HT-29 (cell line): ENCODE data around the gene ADAMTS4. TPM values are rescaled to one million over a fixed set of nuclear protein-coding genes. Genes with fewer than 3 reads are reported as not detected.

Experiments used
- DNase-seq: peaks from one replicate; pipeline ENCODE4 v3.0.0-alpha.2; 2015; ENCODE audit warnings: low spot score
- total RNA-seq: library from RNA; depleted of rRNA; stranded (reverse); fragments of >200 nt; shearing (Covaris generic); gene quantifications from 2 replicates; pipeline ENCODE4 v1.2.3, GENCODE V29; 2014

Gene ADAMTS4
- total RNA-seq, 1 experiment from 2014 or later: not detected

DNA sequence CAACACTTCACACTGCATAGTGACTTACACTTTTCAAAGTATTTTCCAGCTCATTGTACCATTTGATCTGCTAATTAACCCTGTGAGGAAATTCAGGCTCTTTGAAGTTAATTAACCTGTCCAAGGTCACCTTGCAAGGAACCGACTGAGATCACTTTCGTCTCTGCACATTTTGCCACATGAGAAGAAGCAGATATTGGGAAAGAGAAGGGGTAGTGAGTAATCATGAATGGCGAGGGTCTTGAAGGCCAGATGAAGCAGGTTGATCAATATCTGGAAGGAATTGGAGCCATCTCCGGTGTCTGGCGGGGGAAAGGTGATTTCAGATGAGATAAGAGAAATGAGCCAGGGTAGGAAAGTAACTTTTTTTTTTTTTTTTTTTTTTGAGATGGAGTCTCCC, 21.1 kb upstream of the ADAMTS4 start:
- no peak for DNase-seq

GRCh38 chr1:161219078-161219892, 20.4 kb upstream of the ADAMTS4 start:
- no peak for DNase-seq

- DNase-seq: no peak
These were observed 19.6 kb upstream of the ADAMTS4 start for GRCh38 chr1:161218301-161219077.

DNA sequence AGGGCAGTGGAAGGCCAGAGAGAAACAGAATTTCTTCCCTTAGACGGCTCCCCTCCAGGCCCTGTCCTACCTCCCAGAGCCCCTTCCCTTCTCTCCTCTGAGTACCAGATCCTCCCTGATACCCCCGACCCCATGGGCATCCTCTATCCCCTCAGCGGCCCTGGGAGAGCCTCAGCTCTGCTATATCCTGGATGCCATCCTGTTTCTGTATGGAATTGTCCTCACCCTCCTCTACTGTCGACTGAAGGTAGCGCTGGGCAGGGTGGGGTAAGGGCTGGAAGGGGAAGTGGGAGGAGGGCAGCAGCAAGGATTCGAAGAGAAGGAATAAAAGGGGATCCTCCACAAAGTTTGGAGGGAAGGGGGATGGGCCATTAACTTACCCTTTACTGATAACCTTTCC, 19.0 kb upstream of the ADAMTS4 start:
- DNase-seq: no peak

GRCh38 chr1:161216945-161217712, 18.3 kb upstream of the ADAMTS4 start:
- DNase-seq: no peak

- no peak for DNase-seq
These were observed 16.2 kb upstream of the ADAMTS4 start, which contains the start of gene FCER1G for GRCh38 chr1:161215076-161215475. FCER1G (plus strand) TSS chr1:161215295; CDS start chr1:161215322, 27 bp downstream.

GRCh38 chr1:161214369-161214768, 15.5 kb upstream of the ADAMTS4 start:
- DNase-seq: no peak

DNA sequence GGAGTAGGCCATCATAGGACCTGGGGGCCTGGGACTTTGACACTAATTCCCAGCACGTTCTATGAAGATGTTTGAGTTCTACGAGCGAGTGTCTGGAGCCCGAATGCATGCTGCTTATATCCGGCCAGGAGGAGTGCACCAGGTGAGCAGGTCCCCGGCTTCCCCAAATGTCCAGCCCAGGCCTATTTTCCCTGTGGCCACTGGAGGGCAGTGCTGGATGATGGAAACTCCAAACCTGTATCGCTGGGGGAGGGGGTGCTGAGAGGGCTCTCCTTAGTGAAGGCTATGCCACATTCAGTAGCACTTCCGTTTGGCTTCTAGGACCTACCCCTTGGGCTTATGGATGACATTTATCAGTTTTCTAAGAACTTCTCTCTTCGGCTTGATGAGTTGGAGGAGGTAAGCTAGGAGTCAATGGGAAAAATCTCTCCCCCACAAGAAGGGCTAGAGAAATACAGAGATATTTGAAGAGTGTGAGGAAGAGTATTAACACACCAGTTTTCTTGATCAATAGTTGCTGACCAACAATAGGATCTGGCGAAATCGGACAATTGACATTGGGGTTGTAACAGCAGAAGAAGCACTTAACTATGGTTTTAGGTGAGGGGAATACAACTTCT, 11.0 kb upstream of the ADAMTS4 start:
- DNase-seq: peak; percentile 90

GRCh38 chr1:161207173-161207572, 8.3 kb upstream of the ADAMTS4 start:
- no peak for DNase-seq

DNA sequence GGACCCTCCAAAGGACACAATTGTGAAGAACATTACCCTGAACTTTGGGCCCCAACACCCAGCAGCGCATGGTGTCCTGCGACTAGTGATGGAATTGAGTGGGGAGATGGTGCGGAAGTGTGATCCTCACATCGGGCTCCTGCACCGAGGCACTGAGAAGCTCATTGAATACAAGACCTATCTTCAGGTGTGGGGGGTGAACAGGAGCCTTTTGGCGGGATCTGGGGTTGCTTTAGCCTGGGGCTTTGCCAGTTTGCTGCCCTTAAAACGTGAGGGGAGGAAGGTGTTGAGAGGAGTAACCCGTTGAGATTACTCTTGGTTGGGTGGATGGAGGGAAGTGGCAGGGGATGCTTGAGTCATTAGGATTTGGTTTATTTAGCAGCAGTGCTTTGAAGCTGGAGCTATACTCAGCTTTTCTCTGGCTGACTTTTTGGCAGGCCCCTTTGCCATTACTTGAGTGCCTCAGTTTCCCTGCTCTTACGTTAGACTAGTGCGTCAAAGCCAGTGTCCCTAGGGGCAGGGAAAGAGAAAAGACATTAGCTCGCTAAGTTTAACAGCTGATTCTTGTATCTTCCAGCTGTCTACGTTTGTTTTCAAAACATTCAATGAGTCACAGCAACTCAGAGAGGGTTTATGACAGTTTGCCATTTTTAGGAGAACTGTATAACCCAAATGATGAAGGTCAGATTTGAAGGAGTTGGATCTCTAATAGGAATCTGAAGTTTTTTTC, 7.7 kb upstream of the ADAMTS4 start:
- DNase-seq: no peak

GRCh38 chr1:161201836-161202712, 3.2 kb upstream of the ADAMTS4 start, which contains the start of gene NDUFS2:
NDUFS2 (plus strand) TSS chr1:161202367; CDS start chr1:161202386, 19 bp downstream.
- DNase-seq: peak; percentile 98

DNA sequence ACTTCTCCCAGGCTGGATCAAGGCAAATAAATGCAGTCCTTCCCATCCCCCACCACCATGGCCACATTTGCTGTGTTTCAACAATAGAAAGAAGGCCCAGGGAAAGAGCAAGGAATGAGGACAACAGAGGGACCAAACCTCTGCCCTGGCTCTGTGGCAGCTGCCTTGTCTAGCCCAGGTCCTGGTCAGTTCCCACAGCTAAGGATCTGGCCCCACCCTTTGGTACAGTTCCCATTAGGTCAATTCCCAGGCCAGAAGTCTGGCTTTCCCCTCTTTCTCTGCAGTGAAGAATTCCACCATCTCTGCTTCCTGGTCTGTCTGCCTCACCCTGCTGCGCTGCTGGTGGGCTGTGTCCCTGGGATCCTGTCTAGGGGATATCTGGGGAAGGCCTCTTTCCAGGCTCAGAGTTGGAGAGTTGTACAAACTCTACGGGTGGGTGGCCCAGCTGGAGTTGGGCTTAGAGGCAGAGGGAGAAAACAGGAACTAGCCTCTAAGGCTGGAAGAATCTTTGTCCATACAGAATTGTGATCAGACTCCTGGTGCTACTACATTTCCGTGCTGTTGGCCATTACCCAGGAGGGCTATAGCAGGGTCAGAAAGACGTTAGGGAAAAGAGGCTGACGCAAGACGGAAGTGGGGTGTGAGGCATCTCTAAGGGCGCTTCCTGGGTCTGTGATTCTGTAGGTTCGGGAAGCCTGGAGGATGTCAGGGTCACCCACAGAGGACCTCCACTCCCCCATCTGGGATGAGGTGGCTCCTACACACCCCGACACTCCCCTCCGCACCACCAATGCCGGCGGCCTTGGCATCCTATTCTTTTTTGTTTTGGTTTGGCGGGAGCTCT, 2.4 kb upstream of the ADAMTS4 start:
- DNase-seq: no peak

DNA sequence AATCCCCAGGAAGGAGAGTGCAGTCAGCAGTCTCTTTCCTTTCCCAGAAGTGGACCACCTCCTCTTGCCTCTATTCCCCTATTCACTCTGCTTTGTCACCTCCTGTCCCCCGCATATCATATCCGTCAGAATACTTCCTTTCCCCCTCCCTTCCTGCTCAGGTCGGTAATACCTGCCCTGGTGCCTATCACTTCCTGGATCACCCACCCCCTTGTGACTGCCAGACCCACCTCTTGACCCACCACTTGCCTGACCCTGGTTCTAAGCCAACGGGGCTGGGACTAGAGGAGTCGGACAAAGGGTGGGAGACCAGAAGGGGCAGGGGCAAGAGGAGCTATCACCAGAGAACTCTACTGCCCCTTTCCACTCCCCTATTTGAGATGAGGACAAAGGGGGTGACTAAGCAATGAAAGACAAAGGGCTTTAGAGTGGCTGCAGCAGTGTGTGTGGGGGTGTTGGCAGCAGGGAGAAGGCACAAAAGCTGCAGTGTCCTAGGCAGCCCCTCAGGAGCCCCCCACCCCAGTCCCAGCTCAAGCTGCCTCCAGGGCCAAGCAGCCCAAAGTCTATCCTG, 1.7 kb upstream of the ADAMTS4 start:
- DNase-seq: no peak

GRCh38 chr1:161199506-161200139, 769 bp upstream of the ADAMTS4 start:
- no peak for DNase-seq

DNA sequence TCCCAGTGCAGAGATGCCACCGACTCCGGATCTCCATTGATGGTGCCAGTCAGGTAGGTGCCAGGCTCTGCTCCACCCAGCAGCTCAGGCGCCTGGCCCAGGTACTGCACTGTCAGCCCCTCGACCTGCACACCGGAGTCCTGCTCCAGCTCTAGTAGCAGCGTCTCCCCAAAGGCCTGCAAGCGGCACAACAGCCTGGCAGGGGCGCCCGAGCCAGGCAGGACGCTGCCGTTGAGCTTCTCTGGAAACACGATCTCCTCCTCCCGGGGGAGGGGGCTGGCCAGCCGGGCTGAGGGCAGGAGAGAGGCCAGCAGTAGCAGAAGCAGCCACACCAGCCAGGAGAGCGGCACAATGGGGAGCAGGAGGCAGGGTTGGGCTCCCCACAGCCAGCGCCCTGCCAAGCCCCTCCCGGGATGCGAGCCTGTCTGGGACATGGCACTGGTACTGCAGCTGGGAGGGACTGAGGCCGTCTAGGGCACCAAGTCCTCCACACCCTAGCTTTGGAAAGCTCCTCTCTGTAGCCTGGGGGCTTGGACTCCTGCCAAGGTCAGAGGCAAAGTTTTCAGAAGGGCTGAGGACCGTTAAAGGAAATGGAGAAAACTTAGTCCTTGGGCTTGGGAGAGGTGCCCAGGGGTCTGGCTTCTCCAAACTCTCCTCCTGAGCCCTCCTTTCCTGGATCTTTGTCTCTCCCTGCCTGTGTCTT, 509 bp downstream of the ADAMTS4 start:
- DNase-seq: no peak

GRCh38 chr1:161197560-161198193, 1.2 kb downstream of the ADAMTS4 start:
- DNase-seq: no peak
